ENCODE data around the gene PDLIM5.

PDLIM5 gene

GRCh38 chr4:94517492-94517891, 65.8 kb downstream of the PDLIM5 start:
- TF ChIP-seq TEAD4 (IDR thresholded peaks at IDR 0.05) (0 out of 2 replicates have a peak, but pooled peaks have one; percentile 27), EGR1 (IDR thresholded peaks at IDR 0.05) (no peak)

- no peak for TF ChIP-seq RAD21 (IDR thresholded peaks at IDR 0.05; ENCODE audit: low read depth)
- TF ChIP-seq CEBPB (IDR thresholded peaks at IDR 0.05), result no peak
- no peak for TF ChIP-seq NFIC (IDR thresholded peaks at IDR 0.05)
- no peak for TF ChIP-seq EGR1 (IDR thresholded peaks at IDR 0.05)
- TF ChIP-seq REST (IDR thresholded peaks at IDR 0.05; ENCODE audit: low read depth), result no peak
- TF ChIP-seq TEAD4 (IDR thresholded peaks at IDR 0.05), result no peak
- no peak for TF ChIP-seq ZBTB7A (IDR thresholded peaks at IDR 0.05; ENCODE audit: low read depth)
- TF ChIP-seq FOXM1 (IDR thresholded peaks at IDR 0.05; ENCODE audit: borderline replicate concordance, low read depth), result no peak
- TF ChIP-seq USF1 (IDR thresholded peaks at IDR 0.05), result no peak
- no peak for TF ChIP-seq CREB1 (IDR thresholded peaks at IDR 0.05; ENCODE audit: low read depth)
- no peak for TF ChIP-seq TCF12 (IDR thresholded peaks at IDR 0.05; ENCODE audit: low read depth)
- TF ChIP-seq EP300 (IDR thresholded peaks at IDR 0.05; ENCODE audit: borderline replicate concordance), result no peak
- TF ChIP-seq MAX (IDR thresholded peaks at IDR 0.05), result no peak
- no peak for TF ChIP-seq TAF1 (IDR thresholded peaks at IDR 0.05; ENCODE audit: low read depth)
- no peak for TF ChIP-seq YY1 (IDR thresholded peaks at IDR 0.05; ENCODE audit: low read depth)
These were observed 67.3 kb downstream of the PDLIM5 start for GRCh38 chr4:94519019-94519418.

GRCh38 chr4:94519925-94520789, 68.4 kb downstream of the PDLIM5 start:
- no peak for TF ChIP-seq RAD21 (IDR thresholded peaks at IDR 0.05; ENCODE audit: low read depth)
- no peak for TF ChIP-seq NFIC (IDR thresholded peaks at IDR 0.05)
- no peak for TF ChIP-seq YY1 (IDR thresholded peaks at IDR 0.05; ENCODE audit: low read depth)
- TF ChIP-seq TEAD4 (IDR thresholded peaks at IDR 0.05), result no peak
- no peak for TF ChIP-seq USF1 (IDR thresholded peaks at IDR 0.05)
- no peak for TF ChIP-seq MAX (IDR thresholded peaks at IDR 0.05)

GRCh38 chr4:94523033-94523580, 71.4 kb downstream of the PDLIM5 start:
- no peak for TF ChIP-seq EP300 (IDR thresholded peaks at IDR 0.05; ENCODE audit: borderline replicate concordance)
- TF ChIP-seq NFIC (IDR thresholded peaks at IDR 0.05), result no peak
- TF ChIP-seq TAF1 (IDR thresholded peaks at IDR 0.05; ENCODE audit: low read depth), result no peak
- no peak for TF ChIP-seq USF1 (IDR thresholded peaks at IDR 0.05)
- no peak for TF ChIP-seq CREB1 (IDR thresholded peaks at IDR 0.05; ENCODE audit: low read depth)
- TF ChIP-seq MAX (IDR thresholded peaks at IDR 0.05), result no peak
- TF ChIP-seq EGR1 (IDR thresholded peaks at IDR 0.05), result no peak
- no peak for TF ChIP-seq FOXM1 (IDR thresholded peaks at IDR 0.05; ENCODE audit: borderline replicate concordance, low read depth)
- TF ChIP-seq ZBTB7A (IDR thresholded peaks at IDR 0.05; ENCODE audit: low read depth), result no peak
- TF ChIP-seq YY1 (IDR thresholded peaks at IDR 0.05; ENCODE audit: low read depth), result no peak
- TF ChIP-seq REST (IDR thresholded peaks at IDR 0.05; ENCODE audit: low read depth), result no peak
- no peak for TF ChIP-seq RAD21 (IDR thresholded peaks at IDR 0.05; ENCODE audit: low read depth)
- TF ChIP-seq CEBPB (IDR thresholded peaks at IDR 0.05), result no peak
- no peak for TF ChIP-seq TEAD4 (IDR thresholded peaks at IDR 0.05)

GRCh38 chr4:94523617-94524016, 71.9 kb downstream of the PDLIM5 start:
- no peak for TF ChIP-seq EGR1 (IDR thresholded peaks at IDR 0.05)
- TF ChIP-seq CREB1 (IDR thresholded peaks at IDR 0.05; ENCODE audit: low read depth), result no peak
- no peak for TF ChIP-seq NFIC (IDR thresholded peaks at IDR 0.05)
- TF ChIP-seq CEBPB (IDR thresholded peaks at IDR 0.05), result no peak
- no peak for TF ChIP-seq TCF12 (IDR thresholded peaks at IDR 0.05; ENCODE audit: low read depth)
- TF ChIP-seq USF1 (IDR thresholded peaks at IDR 0.05), result no peak
- no peak for TF ChIP-seq TAF1 (IDR thresholded peaks at IDR 0.05; ENCODE audit: low read depth)
- TF ChIP-seq REST (IDR thresholded peaks at IDR 0.05; ENCODE audit: low read depth), result no peak
- TF ChIP-seq RAD21 (IDR thresholded peaks at IDR 0.05; ENCODE audit: low read depth), result no peak
- TF ChIP-seq EP300 (IDR thresholded peaks at IDR 0.05; ENCODE audit: borderline replicate concordance), result no peak
- no peak for TF ChIP-seq FOXM1 (IDR thresholded peaks at IDR 0.05; ENCODE audit: borderline replicate concordance, low read depth)
- no peak for TF ChIP-seq TEAD4 (IDR thresholded peaks at IDR 0.05)
- no peak for TF ChIP-seq ZBTB7A (IDR thresholded peaks at IDR 0.05; ENCODE audit: low read depth)
- TF ChIP-seq MAX (IDR thresholded peaks at IDR 0.05), result no peak
